ENCODE results near the gene RIIAD1. TPM values are rescaled to one million over a fixed set of nuclear protein-coding genes. Genes with fewer than 3 reads are reported as not detected.

The RIIAD1 gene
- total and polyA plus RNA-seq, 7 experiments from 2014 or later = not detected

DNA sequence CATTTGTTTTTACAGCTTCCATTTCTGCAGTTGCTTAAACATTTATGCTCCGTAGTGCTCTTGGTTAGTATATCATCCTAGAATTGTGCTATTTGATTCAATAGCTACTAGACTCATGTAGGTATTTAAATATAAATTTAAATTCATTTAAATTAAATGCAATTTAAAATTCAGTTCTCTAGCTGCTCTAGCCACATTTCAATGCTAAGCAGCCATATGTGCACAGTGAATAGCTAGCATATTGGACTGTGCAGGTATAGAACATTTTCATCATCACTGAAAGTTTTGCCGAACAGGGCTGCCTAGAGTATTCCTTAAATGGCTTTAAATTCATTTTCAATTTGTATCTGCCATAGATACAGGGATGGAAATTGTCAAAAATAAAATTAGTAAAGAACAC lies 37.2 kb upstream of the RIIAD1 start:
- H3K36me3 Mint-ChIP-seq = peaks cover 0 to 39% (median 20%) of the 10 kb centered on the region in 5 donors
- intact Hi-C loops (cut with micrococcal nuclease) = no loop called here
- DNase-seq (no peak), ATAC-seq (no peak)
- Histone ChIP-seq H3K4me3 (ENCODE audit: low read length) (no peak overlapping the region), H3K27ac (ENCODE audit: low read depth, low read length) (no peak overlapping the region), H3K9me3 (ENCODE audit: control insufficient read depth in 2 of 3, low read length in 3 of 3) (no peaks in the 10 kb centered on the region), H3K36me3 (ENCODE audit: control insufficient read depth in 2 of 3, insufficient read depth in 3 of 3, low read length in 3 of 3) (peaks cover 0 to 25% (median 18%) of the 10 kb centered on the region in 3 experiments), H3K4me1 (ENCODE audit: control insufficient read depth in 2 of 2, insufficient read depth in 2 of 2, low read length in 2 of 2) (no peaks in the 10 kb centered on the region), H3K27me3 (ENCODE audit: control insufficient read depth in 2 of 2, insufficient read depth in 2 of 2, low read length in 2 of 2) (no peaks in the 10 kb centered on the region)
- H3K27ac Mint-ChIP-seq = no peak overlapping the region
- H3K9me3 Mint-ChIP-seq = no peaks in the 10 kb centered on the region
- H3K4me3 Mint-ChIP-seq = no peak overlapping the region
- H3K27me3 Mint-ChIP-seq = no peaks in the 10 kb centered on the region
- H3K4me1 Mint-ChIP-seq = peaks cover 0 to 5% (median 0%) of the 10 kb centered on the region in 7 donors
- ChIA-PET POLR2A (no interaction called here), CTCF (interaction anchor here (0.6 kb wide), 1 partner anchor 15 kb away, joined by 3 read pairs; no protein-coding TSS in a partner anchor)

DNA sequence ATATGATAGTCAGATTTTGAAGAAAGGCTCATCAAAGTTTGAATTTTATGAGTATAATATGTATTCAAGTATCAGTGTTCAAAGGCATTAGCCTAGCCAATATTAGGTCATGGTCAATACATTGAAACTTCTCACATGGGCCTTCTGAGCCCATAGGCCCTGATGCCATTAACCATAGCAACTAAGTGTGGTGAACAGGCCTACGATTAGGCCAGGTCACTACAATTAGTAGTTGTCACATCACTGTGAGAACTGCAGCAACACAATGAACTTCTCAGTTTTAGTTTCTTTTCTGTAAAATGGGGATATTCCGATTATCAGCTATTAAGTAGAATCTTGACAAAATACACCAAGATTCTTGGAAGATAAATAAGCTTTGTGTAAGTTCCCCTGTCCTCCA lies 34.8 kb upstream of the RIIAD1 start:
- no peak overlapping the region for H3K4me3 Mint-ChIP-seq
- CTCF ChIA-PET = no interaction called here
- intact Hi-C loops (cut with micrococcal nuclease) = no loop called here
- H3K9me3 ChIP-seq (ENCODE audit: control insufficient read depth in 2 of 3, low read length in 3 of 3) = no peaks in the 10 kb centered on the region
- H3K4me3 ChIP-seq (ENCODE audit: low read length) = no peak overlapping the region
- no peaks in the 10 kb centered on the region for H3K27me3 ChIP-seq (ENCODE audit: control insufficient read depth in 2 of 2, insufficient read depth in 2 of 2, low read length in 2 of 2)
- DNase-seq = no peak
- peaks cover 0 to 8% (median 0%) of the 10 kb centered on the region in 7 donors for H3K4me1 Mint-ChIP-seq
- POLR2A ChIA-PET = interaction anchor here (0.5 to 0.7 kb wide), 2 partner anchors 205 to 365 kb away, joined by 3 to 7 read pairs; no protein-coding TSS in a partner anchor
- H3K36me3 Mint-ChIP-seq = peaks cover 0 to 25% (median 10%) of the 10 kb centered on the region in 5 donors
- peaks cover 0 to 25% (median 18%) of the 10 kb centered on the region in 3 experiments for H3K36me3 ChIP-seq (ENCODE audit: control insufficient read depth in 2 of 3, insufficient read depth in 3 of 3, low read length in 3 of 3)
- H3K27ac Mint-ChIP-seq = no peak overlapping the region
- H3K4me1 ChIP-seq (ENCODE audit: control insufficient read depth in 2 of 2, insufficient read depth in 2 of 2, low read length in 2 of 2) = no peaks in the 10 kb centered on the region
- no peaks in the 10 kb centered on the region for H3K9me3 Mint-ChIP-seq
- no peaks in the 10 kb centered on the region for H3K27me3 Mint-ChIP-seq
- ATAC-seq = no peak
- no peak overlapping the region for H3K27ac ChIP-seq (ENCODE audit: low read depth, low read length)

DNA sequence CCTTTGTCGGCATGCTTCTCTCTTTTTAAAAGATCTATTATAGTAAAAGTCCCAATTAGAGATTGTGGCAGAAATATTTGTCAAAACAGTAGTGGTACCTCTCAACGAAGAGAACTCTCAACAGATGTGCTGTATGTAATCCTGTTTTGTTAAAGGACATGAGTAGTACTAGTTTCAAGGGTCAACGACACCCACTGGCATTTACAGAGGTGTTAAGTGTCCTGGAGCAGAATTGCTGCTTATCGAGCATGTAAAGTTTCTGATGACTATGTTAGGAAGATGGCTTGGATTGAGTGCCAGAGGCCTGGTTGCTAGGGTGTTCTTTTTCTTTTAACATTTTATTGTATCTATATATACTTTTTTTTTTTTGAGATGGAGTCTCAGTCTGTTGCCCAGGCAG lies 31.8 kb upstream of the RIIAD1 start:
- peaks cover 6 to 46% (median 22%) of the 10 kb centered on the region in 5 donors for H3K36me3 Mint-ChIP-seq
- ATAC-seq = no peak
- H3K27ac Mint-ChIP-seq = no peak overlapping the region
- Histone ChIP-seq H3K4me3 (ENCODE audit: low read length) (no peak overlapping the region), H3K9me3 (ENCODE audit: control insufficient read depth in 2 of 3, low read length in 3 of 3) (no peaks in the 10 kb centered on the region), H3K27ac (ENCODE audit: low read depth, low read length) (no peak overlapping the region), H3K27me3 (ENCODE audit: control insufficient read depth in 2 of 2, insufficient read depth in 2 of 2, low read length in 2 of 2) (no peaks in the 10 kb centered on the region), H3K4me1 (ENCODE audit: control insufficient read depth in 2 of 2, insufficient read depth in 2 of 2, low read length in 2 of 2) (no peaks in the 10 kb centered on the region), H3K36me3 (ENCODE audit: control insufficient read depth in 2 of 3, insufficient read depth in 3 of 3, low read length in 3 of 3) (peaks cover 8 to 45% (median 10%) of the 10 kb centered on the region in 3 experiments)
- no peak overlapping the region for H3K4me3 Mint-ChIP-seq
- no peaks in the 10 kb centered on the region for H3K27me3 Mint-ChIP-seq
- CTCF ChIA-PET = no interaction called here
- POLR2A ChIA-PET = no interaction called here
- DNase-seq = no peak
- peaks cover 0 to 12% (median 0%) of the 10 kb centered on the region in 7 donors for H3K4me1 Mint-ChIP-seq
- no peaks in the 10 kb centered on the region for H3K9me3 Mint-ChIP-seq
- intact Hi-C loops (cut with micrococcal nuclease) = no loop called here

DNA sequence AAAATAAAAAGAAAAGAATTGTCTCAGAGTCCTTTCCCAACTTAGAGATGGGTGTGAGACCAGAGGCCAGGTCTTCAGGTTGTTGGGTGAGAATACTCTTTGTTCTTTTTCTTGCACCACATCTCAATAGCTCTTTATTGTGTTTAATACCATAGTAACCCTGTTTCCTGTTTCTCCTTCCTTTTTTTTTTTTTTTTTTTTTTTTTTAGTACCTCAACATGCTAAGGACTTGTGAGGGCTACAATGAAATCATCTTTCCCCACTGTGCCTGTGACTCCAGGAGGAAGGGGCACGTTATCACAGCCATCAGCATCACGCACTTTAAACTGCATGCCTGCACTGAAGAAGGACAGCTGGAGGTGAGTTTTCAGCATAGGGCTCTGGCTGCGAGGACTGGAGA lies 29.1 kb upstream of the RIIAD1 start:
- intact Hi-C loops (cut with micrococcal nuclease) = loop anchor here in 1 of 2 donors (2.0 to 10.0 kb wide), 2 partner anchors 145 to 303 kb away; partner anchors contain the start of gene S100A10
- no peak for DNase-seq
- no peaks in the 10 kb centered on the region for H3K27me3 ChIP-seq (ENCODE audit: control insufficient read depth in 2 of 2, insufficient read depth in 2 of 2, low read length in 2 of 2)
- peaks cover 0 to 51% (median 8%) of the 10 kb centered on the region in 3 experiments for H3K36me3 ChIP-seq (ENCODE audit: control insufficient read depth in 2 of 3, insufficient read depth in 3 of 3, low read length in 3 of 3)
- no peaks in the 10 kb centered on the region for H3K9me3 ChIP-seq (ENCODE audit: control insufficient read depth in 2 of 3, low read length in 3 of 3)
- H3K4me1 ChIP-seq (ENCODE audit: control insufficient read depth in 2 of 2, insufficient read depth in 2 of 2, low read length in 2 of 2) = no peaks in the 10 kb centered on the region
- peak overlapping the region in 1 of 9 donors; percentile 32 for H3K27ac Mint-ChIP-seq
- no peak overlapping the region for H3K4me3 ChIP-seq (ENCODE audit: low read length)
- H3K9me3 Mint-ChIP-seq = no peaks in the 10 kb centered on the region
- peaks cover 0 to 12% (median 0%) of the 10 kb centered on the region in 7 donors for H3K4me1 Mint-ChIP-seq
- no peak overlapping the region for H3K27ac ChIP-seq (ENCODE audit: low read depth, low read length)
- ATAC-seq = peak; percentile 14
- H3K4me3 Mint-ChIP-seq = no peak overlapping the region
- H3K27me3 Mint-ChIP-seq = no peaks in the 10 kb centered on the region
- peaks cover 6 to 53% (median 24%) of the 10 kb centered on the region in 5 donors for H3K36me3 Mint-ChIP-seq
- ChIA-PET CTCF (no interaction called here), POLR2A (no interaction called here)

DNA sequence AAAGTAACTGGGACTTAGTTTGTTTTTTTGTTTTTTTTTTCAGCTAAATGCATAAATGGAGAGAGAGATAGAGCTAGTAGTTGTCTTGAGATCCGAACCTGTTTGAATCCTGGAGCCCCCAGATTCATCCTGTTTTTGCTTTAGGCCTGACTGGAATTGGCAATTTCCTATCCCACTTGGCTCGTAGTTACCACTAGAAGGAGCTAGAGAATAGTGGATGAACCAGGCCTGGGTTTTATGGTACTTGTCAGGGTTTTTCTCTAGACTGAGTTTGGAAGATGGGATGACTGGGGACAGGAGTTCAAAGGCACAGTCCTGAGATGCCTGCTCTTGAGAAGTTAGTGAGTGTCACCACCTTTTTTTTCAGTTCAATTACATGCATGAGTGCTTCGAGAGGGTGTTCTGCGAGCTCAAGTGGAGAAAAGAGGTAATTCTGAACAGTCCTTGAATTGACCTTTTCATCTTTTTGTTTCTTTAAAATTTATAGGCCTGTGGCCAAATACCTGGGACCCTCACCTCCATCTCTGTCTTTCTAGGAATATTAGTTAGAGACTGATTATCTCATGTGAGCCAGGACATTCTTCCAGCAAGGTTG lies 28.2 kb upstream of the RIIAD1 start:
- intact Hi-C loops (cut with micrococcal nuclease) = loop anchor here (1.0 to 10.0 kb wide), 3 partner anchors 143 to 302 kb away; partner anchors contain the start of gene S100A10 (in 1 of the 2)
- ChIA-PET CTCF (no interaction called here), POLR2A (no interaction called here)
- no peaks in the 10 kb centered on the region for H3K9me3 ChIP-seq (ENCODE audit: control insufficient read depth in 2 of 3, low read length in 3 of 3)
- DNase-seq (no peak), ATAC-seq (no peak)
- H3K27ac ChIP-seq (ENCODE audit: low read depth, low read length) = no peak overlapping the region
- H3K27me3 Mint-ChIP-seq = no peaks in the 10 kb centered on the region
- peaks cover 0 to 9% (median 0%) of the 10 kb centered on the region in 7 donors for H3K4me1 Mint-ChIP-seq
- H3K9me3 Mint-ChIP-seq = no peaks in the 10 kb centered on the region
- peaks cover 0 to 57% (median 8%) of the 10 kb centered on the region in 3 experiments for H3K36me3 ChIP-seq (ENCODE audit: control insufficient read depth in 2 of 3, insufficient read depth in 3 of 3, low read length in 3 of 3)
- H3K27ac Mint-ChIP-seq = peak overlapping the region in 1 of 9 donors; percentile 17
- H3K27me3 ChIP-seq (ENCODE audit: control insufficient read depth in 2 of 2, insufficient read depth in 2 of 2, low read length in 2 of 2) = no peaks in the 10 kb centered on the region
- peaks cover 6 to 53% (median 24%) of the 10 kb centered on the region in 5 donors for H3K36me3 Mint-ChIP-seq
- no peak overlapping the region for H3K4me3 ChIP-seq (ENCODE audit: low read length)
- no peak overlapping the region for H3K4me3 Mint-ChIP-seq
- no peaks in the 10 kb centered on the region for H3K4me1 ChIP-seq (ENCODE audit: control insufficient read depth in 2 of 2, insufficient read depth in 2 of 2, low read length in 2 of 2)

DNA sequence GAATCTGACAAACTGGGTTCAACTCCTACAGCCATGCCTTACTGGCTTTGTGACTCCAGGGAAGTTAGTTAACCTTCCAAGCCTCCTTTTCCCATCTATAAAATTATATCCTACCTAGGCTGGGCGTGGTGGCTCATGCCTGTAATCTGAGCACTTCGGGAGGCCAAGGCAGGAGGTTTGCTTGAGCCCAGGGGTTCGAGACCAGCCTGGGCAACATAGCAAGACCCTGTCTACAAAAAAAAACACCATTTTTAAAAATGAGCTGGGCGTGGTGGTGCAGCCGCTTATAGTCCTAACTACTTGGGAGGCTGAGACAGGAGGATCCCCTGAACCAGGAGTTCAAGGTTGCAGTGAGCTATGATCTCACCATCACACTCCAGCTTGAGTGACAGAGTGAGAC lies 19.8 kb upstream of the RIIAD1 start:
- POLR2A ChIA-PET = no interaction called here
- H3K4me3 ChIP-seq (ENCODE audit: low read length) = no peak overlapping the region
- Mint-ChIP-seq H3K4me1 (peaks cover 0 to 7% (median 5%) of the 10 kb centered on the region in 7 donors), H3K27me3 (no peaks in the 10 kb centered on the region), H3K27ac (no peak overlapping the region), H3K36me3 (peaks cover 4 to 31% (median 18%) of the 10 kb centered on the region in 5 donors), H3K4me3 (no peak overlapping the region), H3K9me3 (no peaks in the 10 kb centered on the region)
- H3K9me3 ChIP-seq (ENCODE audit: control insufficient read depth in 2 of 3, low read length in 3 of 3) = no peaks in the 10 kb centered on the region
- no peaks in the 10 kb centered on the region for H3K27me3 ChIP-seq (ENCODE audit: control insufficient read depth in 2 of 2, insufficient read depth in 2 of 2, low read length in 2 of 2)
- intact Hi-C loops (cut with micrococcal nuclease) = no loop called here
- CTCF ChIA-PET = interaction anchor here (0.6 kb wide), 1 partner anchor 732 kb away, joined by 3 read pairs; no protein-coding TSS in a partner anchor
- H3K36me3 ChIP-seq (ENCODE audit: control insufficient read depth in 2 of 3, insufficient read depth in 3 of 3, low read length in 3 of 3) = peaks cover 0 to 55% (median 6%) of the 10 kb centered on the region in 3 experiments
- H3K4me1 ChIP-seq (ENCODE audit: control insufficient read depth in 2 of 2, insufficient read depth in 2 of 2, low read length in 2 of 2) = no peaks in the 10 kb centered on the region
- DNase-seq (no peak), ATAC-seq (no peak)
- H3K27ac ChIP-seq (ENCODE audit: low read depth, low read length) = no peak overlapping the region

DNA sequence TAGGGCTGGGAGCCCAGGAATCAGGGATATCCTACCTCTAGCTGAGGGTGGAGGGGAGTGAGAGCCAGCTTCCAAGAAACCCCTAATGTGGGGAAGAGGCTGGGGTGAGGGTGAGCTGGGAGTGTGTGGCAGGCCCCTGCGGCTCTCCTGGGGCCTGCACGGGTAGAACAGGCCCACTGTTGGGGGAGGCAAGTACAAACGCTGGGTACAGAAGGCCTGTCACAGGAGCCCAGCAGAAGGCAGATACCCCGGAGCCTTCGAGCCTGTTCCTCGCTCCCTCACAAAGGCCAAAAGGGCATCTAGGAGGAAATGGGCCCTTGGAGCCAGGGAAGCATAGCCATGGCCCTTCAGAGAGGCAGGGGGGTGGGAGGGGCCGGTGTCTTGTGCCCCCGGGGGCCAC lies 18.4 kb upstream of the RIIAD1 start:
- H3K4me3 ChIP-seq (ENCODE audit: low read length) = no peak overlapping the region
- ChIA-PET POLR2A (no interaction called here), CTCF (no interaction called here)
- peaks cover 0 to 11% (median 5%) of the 10 kb centered on the region in 7 donors for H3K4me1 Mint-ChIP-seq
- no peaks in the 10 kb centered on the region for H3K9me3 Mint-ChIP-seq
- intact Hi-C loops (cut with micrococcal nuclease) = no loop called here
- no peaks in the 10 kb centered on the region for H3K27me3 Mint-ChIP-seq
- no peak overlapping the region for H3K4me3 Mint-ChIP-seq
- H3K36me3 ChIP-seq (ENCODE audit: control insufficient read depth in 2 of 3, insufficient read depth in 3 of 3, low read length in 3 of 3) = peaks cover 0 to 41% (median 6%) of the 10 kb centered on the region in 3 experiments
- H3K9me3 ChIP-seq (ENCODE audit: control insufficient read depth in 2 of 3, low read length in 3 of 3) = no peaks in the 10 kb centered on the region
- DNase-seq (no peak), ATAC-seq (no peak)
- H3K36me3 Mint-ChIP-seq = peaks cover 4 to 22% (median 13%) of the 10 kb centered on the region in 5 donors
- no peak overlapping the region for H3K27ac Mint-ChIP-seq
- H3K27me3 ChIP-seq (ENCODE audit: control insufficient read depth in 2 of 2, insufficient read depth in 2 of 2, low read length in 2 of 2) = no peaks in the 10 kb centered on the region
- H3K4me1 ChIP-seq (ENCODE audit: control insufficient read depth in 2 of 2, insufficient read depth in 2 of 2, low read length in 2 of 2) = no peaks in the 10 kb centered on the region
- H3K27ac ChIP-seq (ENCODE audit: low read depth, low read length) = no peak overlapping the region

All from naive thymus-derived CD4-positive, alpha-beta T cell (primary cell).